ENCODE data around the gene ACTN1.
"Not testable (repeated sequence)": the region's sequence is repeated elsewhere in the genome, so short reads cannot be mapped to it uniquely, and the experiment has no call there.

Gene ACTN1

GRCh38 chr14:68986926-68987652, 8.0 kb upstream of the ACTN1 start:
- no peak for DNase-seq (ENCODE audit: low read depth)

- DNase-seq (ENCODE audit: low read depth), result no peak
Observed at GRCh38 chr14:68986225-68986624, 7.1 kb upstream of the ACTN1 start.

DNA sequence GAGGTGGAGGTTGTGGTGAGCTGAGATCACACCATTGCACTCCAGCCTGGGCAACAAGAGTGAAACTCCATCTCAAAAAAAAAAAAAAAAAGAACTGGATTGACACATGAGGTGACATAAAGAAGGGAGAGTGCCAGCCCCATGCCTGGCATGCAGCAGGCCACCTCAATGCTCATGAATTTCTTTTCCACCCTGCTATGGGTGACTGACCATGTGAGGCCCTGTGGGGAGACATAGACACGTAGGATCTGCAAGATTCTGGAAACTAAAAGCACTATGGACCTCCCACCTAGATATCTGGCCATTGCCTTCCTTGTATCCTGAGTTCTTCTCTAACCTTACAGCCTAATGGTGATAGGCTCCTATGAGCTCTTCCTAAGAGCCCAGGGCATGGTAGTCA, 5.6 kb upstream of the ACTN1 start:
- DNase-seq (ENCODE audit: low read depth), result no peak

GRCh38 chr14:68983191-68983590, 4.1 kb upstream of the ACTN1 start:
- DNase-seq (ENCODE audit: low read depth), result no peak

DNA sequence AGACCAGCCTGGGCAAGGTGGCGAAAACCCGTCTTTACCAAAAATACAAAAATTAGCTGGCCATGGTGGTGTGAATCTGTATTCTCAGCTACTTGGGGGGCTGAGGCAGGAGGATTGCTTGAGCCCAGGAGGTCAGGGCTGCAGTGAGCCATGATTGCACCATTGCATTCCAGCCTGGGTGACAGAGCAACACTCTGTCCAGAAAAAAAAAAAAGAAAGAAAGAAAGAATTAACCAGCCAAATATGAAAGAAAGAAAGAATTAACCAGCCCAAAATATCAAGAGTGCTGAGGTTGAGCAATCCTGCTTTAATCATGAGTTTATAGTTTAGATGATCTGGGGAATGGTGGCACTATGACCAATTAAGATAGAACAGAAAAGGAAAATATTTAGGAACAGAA, 3.5 kb upstream of the ACTN1 start:
- no peak for DNase-seq (ENCODE audit: low read depth)

- DNase-seq (ENCODE audit: low read depth), result no peak
Observed at GRCh38 chr14:68981539-68981976, 2.5 kb upstream of the ACTN1 start.

- no peak for DNase-seq (ENCODE audit: low read depth)
Observed at GRCh38 chr14:68981139-68981538, 2.0 kb upstream of the ACTN1 start.

- DNase-seq (ENCODE audit: low read depth), result no peak
Observed at GRCh38 chr14:68979722-68980451, 785 bp upstream of the ACTN1 start.

GRCh38 chr14:68978172-68978911, 760 bp downstream of the ACTN1 start:
- DNase-seq (ENCODE audit: low read depth), result peak; percentile 42

DNA sequence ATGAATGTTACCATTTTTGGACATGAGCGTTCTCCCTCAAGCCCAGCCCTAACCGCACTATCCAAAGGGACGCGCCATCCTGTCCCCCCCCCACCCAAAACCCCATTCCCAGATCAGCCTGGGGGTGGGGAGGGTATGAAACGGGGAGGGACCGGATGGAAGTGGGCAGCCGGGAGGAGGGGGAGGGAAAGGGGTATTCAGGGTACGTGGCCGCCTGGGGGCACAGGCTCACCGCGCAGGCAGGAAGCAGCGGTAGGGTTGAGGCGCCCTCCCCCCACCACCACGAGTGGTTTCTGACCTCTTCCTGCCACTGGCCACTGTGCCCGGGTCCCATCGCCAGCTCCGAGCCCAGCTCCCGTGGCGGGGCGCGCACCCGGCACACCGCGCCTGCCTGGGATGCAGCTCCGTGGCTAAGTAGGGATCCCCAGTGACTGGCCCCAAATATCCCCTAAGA, 1.4 kb downstream of the ACTN1 start:
- DNase-seq (ENCODE audit: low read depth), result peak; percentile 24

- DNase-seq (ENCODE audit: low read depth), result no peak
Observed at GRCh38 chr14:68977180-68977717, 1.9 kb downstream of the ACTN1 start.

DNA sequence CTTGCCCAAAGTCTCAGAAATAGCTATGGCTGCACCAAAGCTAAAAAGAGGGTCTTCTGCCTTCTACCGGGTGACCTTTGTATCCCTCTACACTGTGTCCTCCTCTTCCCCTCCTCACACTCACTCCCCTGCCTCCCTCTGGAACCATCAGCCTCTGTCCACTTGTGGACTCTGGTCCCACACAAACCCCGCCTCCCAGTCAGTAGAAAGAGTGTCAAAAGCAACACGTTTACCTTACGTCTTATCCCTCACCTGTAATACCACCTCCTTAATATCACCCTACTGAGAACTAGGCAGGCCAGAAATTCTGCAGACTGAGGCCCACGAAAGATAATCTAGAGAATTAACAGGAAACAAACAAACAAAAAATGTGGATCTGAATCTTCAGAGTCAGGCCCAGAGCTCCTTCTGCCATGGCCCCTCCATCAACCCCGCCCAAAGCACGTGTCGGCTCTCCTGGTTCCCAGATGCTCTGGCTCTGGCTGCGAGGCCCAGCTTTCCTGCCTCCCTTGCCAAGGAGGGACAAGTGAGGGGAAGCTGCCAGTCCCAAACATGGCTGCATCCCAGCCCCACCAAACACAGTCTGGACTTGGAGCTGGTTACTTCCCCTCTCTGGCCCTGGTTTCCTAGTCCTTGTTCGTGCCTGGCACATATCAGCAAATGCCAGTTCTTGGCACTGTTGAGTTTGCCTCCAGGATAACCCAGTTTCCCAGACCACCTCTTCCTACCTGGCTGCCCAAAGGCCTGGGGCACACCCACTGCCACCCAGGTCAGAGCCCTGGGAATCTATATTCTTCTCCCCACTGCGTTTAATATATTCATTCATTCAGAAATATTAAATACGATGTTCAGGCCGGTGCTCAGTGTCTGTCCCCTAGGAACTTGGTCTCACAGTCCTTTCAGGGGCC, 2.7 kb downstream of the ACTN1 start:
- DNase-seq (ENCODE audit: low read depth), result no peak

DNA sequence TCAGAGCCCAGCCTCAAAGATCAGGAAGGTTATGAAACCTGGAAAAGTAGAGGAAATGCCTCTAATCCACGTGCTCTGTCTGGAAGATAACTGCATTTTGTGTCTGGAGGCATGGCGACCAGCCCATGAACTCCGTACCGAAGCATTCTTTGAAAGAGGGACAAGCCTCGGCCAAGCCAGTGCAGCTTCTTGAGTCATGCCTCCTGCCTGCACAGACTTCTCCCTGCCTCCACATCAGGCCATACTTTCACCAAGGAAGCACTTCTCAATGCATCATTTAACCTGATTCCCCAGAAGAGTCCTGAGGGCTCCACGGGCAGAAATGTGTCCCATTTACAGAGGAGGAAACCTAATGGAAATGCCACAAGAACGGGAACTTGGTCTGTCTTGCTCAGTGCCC, 3.4 kb downstream of the ACTN1 start:
- no peak for DNase-seq (ENCODE audit: low read depth)

GRCh38 chr14:68974759-68975347, 4.2 kb downstream of the ACTN1 start:
- DNase-seq (ENCODE audit: low read depth), result no peak

- DNase-seq (ENCODE audit: low read depth), result no peak
Observed at GRCh38 chr14:68973639-68974038, 5.5 kb downstream of the ACTN1 start.

- DNase-seq (ENCODE audit: low read depth), result not testable (repeated sequence)
Observed at GRCh38 chr14:68973219-68973565, 5.9 kb downstream of the ACTN1 start.

DNA sequence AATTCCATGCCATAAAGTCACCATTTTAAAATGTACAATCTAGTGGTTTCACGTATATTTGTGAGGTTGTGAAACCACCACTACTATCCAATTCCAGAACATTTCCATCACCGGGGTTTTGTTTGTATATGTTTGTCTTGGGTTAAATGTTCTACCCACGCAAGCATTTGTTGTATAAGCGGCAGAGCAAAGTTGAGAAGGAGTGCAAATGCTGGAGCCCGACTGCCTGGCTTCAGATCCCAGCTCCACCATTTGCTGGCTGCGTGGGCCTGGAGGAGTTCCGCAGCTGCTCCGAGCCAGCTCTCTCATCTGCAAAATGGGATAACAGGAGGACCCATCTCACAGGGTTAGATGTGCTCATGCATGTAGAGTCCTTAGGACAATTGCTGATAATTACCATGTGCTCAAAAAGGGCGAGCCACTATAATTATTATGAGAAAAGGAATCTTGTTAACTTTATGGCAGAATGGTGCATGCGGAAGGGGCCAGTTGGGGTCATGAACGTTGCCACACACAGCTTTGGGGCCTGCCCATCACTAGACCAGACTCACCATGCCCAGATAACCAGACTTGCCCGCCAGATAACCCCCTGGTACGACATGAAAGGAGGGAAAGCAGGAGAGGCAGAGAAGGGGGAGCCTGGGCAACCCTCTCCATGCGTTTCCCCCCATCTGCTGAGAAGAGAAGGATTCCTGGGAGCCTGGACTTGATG, 6.4 kb downstream of the ACTN1 start:
- DNase-seq (ENCODE audit: low read depth), result no peak

- no peak for DNase-seq (ENCODE audit: low read depth)
Observed at GRCh38 chr14:68971411-68972035, 7.6 kb downstream of the ACTN1 start.

DNA sequence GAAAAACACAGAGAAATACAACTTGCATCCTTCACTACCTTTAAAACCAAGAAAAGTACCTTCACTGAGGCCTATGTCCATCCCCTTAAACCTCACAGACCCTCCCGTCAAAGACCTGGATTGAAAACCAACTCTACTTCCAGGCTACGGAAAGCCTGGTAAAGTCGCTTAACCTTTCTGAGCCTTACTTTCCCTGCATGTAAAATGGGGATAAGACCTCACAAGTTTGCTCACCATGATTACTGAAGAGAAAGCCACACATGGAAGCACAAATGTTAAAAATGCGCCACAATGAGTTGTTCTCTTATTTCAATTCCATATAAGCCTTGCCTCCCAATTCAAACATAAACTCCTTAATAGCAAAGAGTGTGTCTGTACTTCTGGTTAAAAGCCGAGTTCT, 8.4 kb downstream of the ACTN1 start:
- no peak for DNase-seq (ENCODE audit: low read depth)

DNA sequence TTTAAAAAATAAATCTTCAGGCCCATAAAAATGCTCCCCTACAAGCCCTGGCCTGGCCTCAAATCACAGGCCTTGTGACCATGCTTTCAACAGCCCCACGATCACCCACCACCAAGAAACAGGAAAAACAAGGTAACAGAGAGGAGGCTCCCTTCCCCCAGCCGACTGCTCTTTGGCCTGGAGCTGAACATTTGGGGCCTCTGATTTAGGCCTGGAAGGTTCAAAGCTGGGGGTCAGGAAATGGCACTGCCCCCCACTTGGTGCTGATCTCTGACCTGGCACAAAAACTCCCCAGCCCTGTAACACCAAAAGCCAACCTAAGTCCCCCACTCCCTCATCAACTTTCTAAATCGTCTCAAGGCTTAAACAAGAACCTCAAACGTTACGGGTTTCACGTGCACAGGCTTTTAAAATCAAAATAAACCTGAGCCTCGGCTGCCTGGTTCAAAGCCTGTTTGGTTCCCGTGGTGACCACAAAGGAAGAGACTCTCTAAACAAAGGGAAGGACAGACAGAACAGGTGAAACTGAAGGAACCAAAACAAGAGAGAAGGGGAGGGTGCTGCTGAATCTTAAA, 9.0 kb downstream of the ACTN1 start:
- DNase-seq (ENCODE audit: low read depth), result peak; percentile 22

All from activated T-cell treated with anti-CD3 and anti-CD28 coated beads for 1 hour (primary cell).